HCT116 (cell line): ENCODE measurements around the gene CREG1. TPM values are rescaled to one million over a fixed set of nuclear protein-coding genes. Genes with fewer than 3 reads are reported as not detected.

Experiments
- ATAC-seq: fragments of 200-7000 bp; cut with Tn5 transposase; 2 replicates; pipeline ENCODE4 v1.9.1; 2020; ENCODE audit warnings: mild to moderate bottlenecking, moderate library complexity
- BruUV-seq: library from RNA; stranded (reverse); fragments of 400-500 nt; replicated peaks from 2 replicates; lab custom pipeline; 2021; lab: Mats Ljungman, UMichigan
- CTCF ChIA-PET: fragments of 300-600 bp; sonication (Branson Sonifier 250); formaldehyde crosslinking; loops from one replicate; lab custom pipeline; 2021; ENCODE audit warnings: antibody characterized with exemption; lab: Charles Lee
- POLR2A ChIA-PET: fragments of 300-600, 350-600 bp; sonication (Branson Sonifier 250); formaldehyde crosslinking; loops from one replicate; lab custom pipeline; 2021; ENCODE audit warnings: antibody characterized with exemption; lab: Charles Lee
- RAD21 ChIA-PET, 2 experiments: fragments of 300-600 bp; sonication (Branson Sonifier 250); formaldehyde crosslinking; loops; one replicate each; lab custom pipeline; 2023; ENCODE audit warnings: low total read pairs in 2 of 2; ENCODE audit not compliant: uncharacterized antibody in 2 of 2, unreplicated experiment in 2 of 2, low non-redundant PET in 1 of 2; lab: Charles Lee
- DNase-seq: peaks from one replicate; pipeline ENCODE4 v3.0.0-alpha.2; 2010; ENCODE audit warnings: low read depth, low spot score
- H2AFZ ChIP-seq: fragments of 200-600 bp; shearing (Covaris generic), sonication (generic); 2 replicates; pipeline ENCODE4 v1.6.1; 2017; ENCODE audit warnings: low read depth, mixed run types, mixed read lengths, antibody characterized with exemption, low read length; ENCODE audit not compliant: poor library complexity, severe bottlenecking
- H3K27ac ChIP-seq: 2 replicates; pipeline ENCODE4 v1.5.1; 2012; ENCODE audit warnings: low read depth, low read length
- H3K27me3 ChIP-seq: fragments of 200-600 bp; sonication (generic); 2 replicates; pipeline ENCODE4 v1.6.1; 2016; ENCODE audit warnings: mixed run types, low read length, mixed read lengths; ENCODE audit not compliant: insufficient read depth
- H3K36me3 ChIP-seq, 2 experiments: fragments of 200-500 bp in 1 of 2; fragments of 200-600 bp in 1 of 2; sonication (Bioruptor generic) in 1 of 2; sonication (generic) in 1 of 2; 2 replicates each; pipeline versions ENCODE4 v1.5.1 to v1.6.1; 2014 to 2016; ENCODE audit warnings: low read length in 2 of 2, inconsistent platforms in 1 of 2, mixed read lengths in 1 of 2, mixed run types in 1 of 2; ENCODE audit not compliant: insufficient read depth in 2 of 2, control insufficient read depth in 1 of 2
- H3K4me1 ChIP-seq, 2 experiments: fragments of 200-600 bp in 1 of 2; sonication (generic) in 1 of 2; 2 replicates each; pipeline versions ENCODE4 v1.5.1 to v1.6.1; 2012 to 2017; ENCODE audit warnings: low read length in 2 of 2, inconsistent platforms in 1 of 2, mild to moderate bottlenecking in 1 of 2, mixed read lengths in 1 of 2, mixed run types in 1 of 2, moderate library complexity in 1 of 2; ENCODE audit not compliant: insufficient read depth in 2 of 2, control insufficient read depth in 1 of 2
- H3K4me2 ChIP-seq: fragments of 200-600 bp; sonication (generic); 2 replicates; pipeline ENCODE4 v1.6.1; 2017; ENCODE audit warnings: mixed run types, low read length, mixed read lengths
- H3K4me3 ChIP-seq, 2 experiments: fragments of 200-600 bp in 1 of 2; sonication (generic) in 1 of 2; replicated peaks in 1 of 2; 2 replicates each; pipeline ENCODE4 v1.5.1; 2011 to 2016; ENCODE audit warnings: low read length in 2 of 2, control low read depth in 1 of 2, low read depth in 1 of 2, mild to moderate bottlenecking in 1 of 2, mixed read lengths in 1 of 2, mixed run types in 1 of 2
- H3K79me2 ChIP-seq: fragments of 200-600 bp; sonication (generic); 2 replicates; pipeline ENCODE4 v1.6.1; 2017; ENCODE audit warnings: mild to moderate bottlenecking, mixed run types, low read length, moderate library complexity, mixed read lengths; ENCODE audit not compliant: insufficient read depth
- H3K9ac ChIP-seq: fragments of 200-600 bp; sonication (generic); 2 replicates; pipeline ENCODE4 v1.6.1; 2016; ENCODE audit warnings: low read length, mixed read lengths
- H3K9me2 ChIP-seq: fragments of 200-600 bp; sonication (generic), shearing (Covaris generic); 2 replicates; pipeline ENCODE4 v1.6.1; 2017; ENCODE audit warnings: mixed run types, mild to moderate bottlenecking, moderate library complexity; ENCODE audit not compliant: insufficient read depth
- H3K9me3 ChIP-seq, 2 experiments: fragments of 200-500 bp in 1 of 2; fragments of 200-600 bp in 1 of 2; sonication (Bioruptor generic) in 1 of 2; sonication (generic) in 1 of 2; 2 replicates each; pipeline ENCODE4 v1.6.1; 2014 to 2017; ENCODE audit warnings: low read length in 2 of 2, mixed read lengths in 2 of 2, inconsistent platforms in 1 of 2, low read depth in 1 of 2, mild to moderate bottlenecking in 1 of 2, mixed run types in 1 of 2, moderate library complexity in 1 of 2; ENCODE audit not compliant: control insufficient read depth in 1 of 2, insufficient read depth in 1 of 2
- H4K20me1 ChIP-seq: fragments of 200-600 bp; sonication (generic), shearing (Covaris generic); 2 replicates; pipeline ENCODE4 v1.6.1; 2017; ENCODE audit warnings: mixed run types, mild to moderate bottlenecking, moderate library complexity; ENCODE audit not compliant: insufficient read depth
- CBX3 ChIP-seq: IDR thresholded peaks from 2 replicates; pipeline ENCODE4 v1.6.1; 2012; ENCODE audit warnings: low read depth
- EGR1 ChIP-seq: IDR thresholded peaks from 2 replicates; pipeline ENCODE4 v1.6.1; 2012; ENCODE audit warnings: low read depth
- ELF1 ChIP-seq: IDR thresholded peaks from 2 replicates; pipeline ENCODE4 v1.6.1; 2012; ENCODE audit warnings: low read depth, borderline replicate concordance
- EZH2 ChIP-seq: fragments of 200-600 bp; sonication (generic); IDR thresholded peaks from 2 replicates; pipeline ENCODE4 v1.6.1; 2017; ENCODE audit warnings: antibody characterized with exemption, mixed run types
- EZH2phosphoT487 ChIP-seq: fragments of 200-600 bp; IDR thresholded peaks from 2 replicates; pipeline ENCODE4 v1.6.1; 2018; ENCODE audit warnings: antibody characterized with exemption, borderline replicate concordance
- FOSL1 ChIP-seq: IDR thresholded peaks from 2 replicates; pipeline ENCODE4 v1.6.1; 2012; ENCODE audit warnings: low read depth
- POLR2A ChIP-seq: IDR thresholded peaks from 2 replicates; pipeline ENCODE4 v1.7.0; 2011; ENCODE audit warnings: borderline replicate concordance; ENCODE audit not compliant: insufficient read depth, insufficient read length; ENCODE audit errors: extremely low read depth
- POLR2AphosphoS5 ChIP-seq: IDR thresholded peaks from 2 replicates; pipeline ENCODE4 v1.6.1; 2011; ENCODE audit warnings: mild to moderate bottlenecking, low read depth, low read length, moderate library complexity
- RAD21 ChIP-seq: IDR thresholded peaks from 2 replicates; pipeline ENCODE4 v1.6.1; 2012; ENCODE audit warnings: low read depth, mild to moderate bottlenecking
- REST ChIP-seq: IDR thresholded peaks from 2 replicates; pipeline ENCODE4 v1.6.1; 2012; ENCODE audit warnings: low read depth
- SP1 ChIP-seq: IDR thresholded peaks from 2 replicates; pipeline ENCODE4 v1.6.1; 2012; ENCODE audit warnings: low read depth
- SRF ChIP-seq: IDR thresholded peaks from 2 replicates; pipeline ENCODE4 v1.6.1; 2012; ENCODE audit warnings: low read depth
- ZBTB33 ChIP-seq: IDR thresholded peaks from 2 replicates; pipeline ENCODE4 v1.6.1; 2011; ENCODE audit warnings: mild to moderate bottlenecking, low read length, moderate library complexity; ENCODE audit not compliant: insufficient replicate concordance; ENCODE audit errors: extremely low read depth
- ZFX ChIP-seq: fragments of 450-650 bp; IDR thresholded peaks from 2 replicates; pipeline ENCODE4 v1.6.1; 2017
- intact Hi-C: fragments of 100-400 bp; cut with micrococcal nuclease; formaldehyde crosslinking; loops from 2 replicates; pipeline ENCODE4 v1.10.0; 2022
- total RNA-seq: library from RNA; stranded (reverse); gene quantifications from one replicate; pipeline ENCODE4 v1.2.1, GENCODE V29; 2021; ENCODE audit not compliant: unreplicated experiment
- TF ChIP-seq, protein P1 (sequence below): IDR thresholded peaks from 2 replicates; pipeline ENCODE4 v1.6.1; 2012
- TF ChIP-seq, protein P2 (sequence below), 3 experiments: fragments of 200-600 bp in 1 of 3; sonication (generic) in 1 of 3; IDR thresholded peaks in 2 of 3; conservative IDR thresholded peaks in 1 of 3; 2 replicates each; pipeline ENCODE4 v1.5.1; 2012 to 2017; ENCODE audit warnings: low read depth in 2 of 3, low read length in 2 of 3, antibody characterized with exemption in 1 of 3, borderline replicate concordance in 1 of 3, control low read depth in 1 of 3, mild to moderate bottlenecking in 1 of 3, mixed read lengths in 1 of 3, mixed run types in 1 of 3, moderate library complexity in 1 of 3; ENCODE audit not compliant: insufficient read depth in 1 of 3
- TF ChIP-seq, protein P3 (sequence below): IDR thresholded peaks from 2 replicates; pipeline ENCODE4 v1.6.1; 2012

CREG1 gene
- total RNA-seq, 1 experiment from 2014 or later: 55.7 TPM

DNA sequence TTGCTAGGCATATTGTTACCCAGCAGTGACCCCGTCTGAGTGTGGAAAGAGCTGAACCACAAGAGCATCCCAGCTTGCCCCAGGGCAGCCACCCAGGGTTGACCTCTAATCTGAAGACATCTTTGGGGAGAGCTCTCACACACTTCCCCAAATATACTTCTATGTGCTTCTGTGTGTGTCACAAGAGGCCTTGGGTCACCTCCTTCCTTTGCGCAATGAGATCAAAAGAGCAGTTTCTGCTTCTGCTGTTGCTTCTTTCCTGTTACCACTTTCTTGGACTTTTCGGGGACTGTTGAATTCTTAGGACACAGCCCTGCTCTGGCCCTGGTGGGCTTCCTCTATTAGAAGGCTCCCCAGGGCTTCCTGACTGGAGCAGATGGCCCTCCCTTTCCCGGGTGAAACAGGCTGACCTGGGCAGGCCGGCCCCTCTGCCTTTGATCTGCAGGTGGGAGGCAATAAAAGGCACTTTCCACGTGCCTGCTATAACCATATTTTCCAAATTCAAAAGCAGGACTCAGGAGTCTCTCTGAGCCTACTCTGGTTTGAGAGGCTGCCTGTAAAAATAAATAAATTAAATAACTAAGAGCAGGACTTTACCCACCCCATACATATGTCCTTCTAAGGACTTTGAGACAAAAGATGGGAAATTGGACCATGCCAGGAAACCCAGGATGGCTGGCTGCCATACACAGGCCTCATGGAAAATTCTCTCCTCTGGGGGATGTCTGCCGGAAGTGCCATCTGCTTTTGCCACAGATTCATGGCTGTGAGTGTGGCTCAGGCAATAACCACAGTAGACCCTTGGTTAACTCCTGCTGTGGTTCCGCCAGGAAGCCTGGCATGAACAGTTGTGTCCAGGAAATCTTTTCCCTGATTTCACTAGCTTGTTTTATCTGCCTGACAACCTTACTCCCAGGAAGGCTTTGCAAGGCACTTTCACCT lies 48.2 kb upstream of the CREG1 start:
- BruUV-seq: no TSS peak
- no peaks in the 10 kb centered on the region for H4K20me1 ChIP-seq
- no peak for DNase-seq
- no peak overlapping the region for H2AFZ ChIP-seq
- H3K4me1 ChIP-seq: no peaks in the 10 kb centered on the region
- H3K4me3 ChIP-seq: no peak overlapping the region
- H3K9me2 ChIP-seq: no peaks in the 10 kb centered on the region
- no peak overlapping the region for H3K27ac ChIP-seq
- no peaks in the 10 kb centered on the region for H3K79me2 ChIP-seq
- POLR2A ChIA-PET: no interaction called here
- H3K9me3 ChIP-seq: no peaks in the 10 kb centered on the region
- intact Hi-C loops: loop anchor here (5.0 kb wide), 2 partner anchors 201 to 481 kb away; no protein-coding TSS in a partner anchor
- H3K27me3 ChIP-seq: no peaks in the 10 kb centered on the region
- ATAC-seq: no peak
- no peak for TF ChIP-seq ZBTB33
- TF ChIP-seq, protein P1, sequence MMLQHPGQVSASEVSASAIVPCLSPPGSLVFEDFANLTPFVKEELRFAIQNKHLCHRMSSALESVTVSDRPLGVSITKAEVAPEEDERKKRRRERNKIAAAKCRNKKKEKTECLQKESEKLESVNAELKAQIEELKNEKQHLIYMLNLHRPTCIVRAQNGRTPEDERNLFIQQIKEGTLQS: no peak
- TF ChIP-seq POLR2AphosphoS5: no peak
- no peak for TF ChIP-seq POLR2A
- no peak for TF ChIP-seq EZH2
- TF ChIP-seq SRF: no peak
- no peak for TF ChIP-seq SP1
- no peak for TF ChIP-seq EZH2phosphoT487
- no peak for TF ChIP-seq RAD21
- no peak for TF ChIP-seq EGR1
- TF ChIP-seq, protein P2, sequence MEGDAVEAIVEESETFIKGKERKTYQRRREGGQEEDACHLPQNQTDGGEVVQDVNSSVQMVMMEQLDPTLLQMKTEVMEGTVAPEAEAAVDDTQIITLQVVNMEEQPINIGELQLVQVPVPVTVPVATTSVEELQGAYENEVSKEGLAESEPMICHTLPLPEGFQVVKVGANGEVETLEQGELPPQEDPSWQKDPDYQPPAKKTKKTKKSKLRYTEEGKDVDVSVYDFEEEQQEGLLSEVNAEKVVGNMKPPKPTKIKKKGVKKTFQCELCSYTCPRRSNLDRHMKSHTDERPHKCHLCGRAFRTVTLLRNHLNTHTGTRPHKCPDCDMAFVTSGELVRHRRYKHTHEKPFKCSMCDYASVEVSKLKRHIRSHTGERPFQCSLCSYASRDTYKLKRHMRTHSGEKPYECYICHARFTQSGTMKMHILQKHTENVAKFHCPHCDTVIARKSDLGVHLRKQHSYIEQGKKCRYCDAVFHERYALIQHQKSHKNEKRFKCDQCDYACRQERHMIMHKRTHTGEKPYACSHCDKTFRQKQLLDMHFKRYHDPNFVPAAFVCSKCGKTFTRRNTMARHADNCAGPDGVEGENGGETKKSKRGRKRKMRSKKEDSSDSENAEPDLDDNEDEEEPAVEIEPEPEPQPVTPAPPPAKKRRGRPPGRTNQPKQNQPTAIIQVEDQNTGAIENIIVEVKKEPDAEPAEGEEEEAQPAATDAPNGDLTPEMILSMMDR (IDR thresholded peaks at IDR 0.05 in 2 of 3, conservative IDR thresholded peaks at IDR 0.05 in 1 of 3; ENCODE audit: borderline replicate concordance in 1 of 3, insufficient read depth in 1 of 3, low read depth in 2 of 3, low read length in 2 of 3): no peak
- TF ChIP-seq CBX3: no peak
- no peak for TF ChIP-seq ZFX
- TF ChIP-seq, protein P3, sequence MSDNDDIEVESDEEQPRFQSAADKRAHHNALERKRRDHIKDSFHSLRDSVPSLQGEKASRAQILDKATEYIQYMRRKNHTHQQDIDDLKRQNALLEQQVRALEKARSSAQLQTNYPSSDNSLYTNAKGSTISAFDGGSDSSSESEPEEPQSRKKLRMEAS: no peak
- no peak for TF ChIP-seq REST
- TF ChIP-seq ELF1: no peak
- TF ChIP-seq FOSL1: no peak
- TF ChIP-seq, all 23 proteins: peak for 0
- Histone ChIP-seq H3K9ac (no peak overlapping the region), H3K36me3 (no peaks in the 10 kb centered on the region), H3K4me2 (no peak overlapping the region)
- CTCF ChIA-PET: interaction anchor here (2.7 kb wide), 1 partner anchor 86 kb away, joined by 44 read pairs; no protein-coding TSS in a partner anchor
- RAD21 ChIA-PET: interaction anchor here in 1 of 2 experiments (1.8 kb wide), 1 partner anchor 86 kb away, joined by 6 read pairs; no protein-coding TSS in a partner anchor
